ENCODE data around the gene NHERF1. TPM values are rescaled to one million over a fixed set of nuclear protein-coding genes. Genes with fewer than 3 reads are reported as not detected.

NHERF1 gene
- total RNA-seq, 1 experiment from 2014 or later = 83.6 TPM

DNA sequence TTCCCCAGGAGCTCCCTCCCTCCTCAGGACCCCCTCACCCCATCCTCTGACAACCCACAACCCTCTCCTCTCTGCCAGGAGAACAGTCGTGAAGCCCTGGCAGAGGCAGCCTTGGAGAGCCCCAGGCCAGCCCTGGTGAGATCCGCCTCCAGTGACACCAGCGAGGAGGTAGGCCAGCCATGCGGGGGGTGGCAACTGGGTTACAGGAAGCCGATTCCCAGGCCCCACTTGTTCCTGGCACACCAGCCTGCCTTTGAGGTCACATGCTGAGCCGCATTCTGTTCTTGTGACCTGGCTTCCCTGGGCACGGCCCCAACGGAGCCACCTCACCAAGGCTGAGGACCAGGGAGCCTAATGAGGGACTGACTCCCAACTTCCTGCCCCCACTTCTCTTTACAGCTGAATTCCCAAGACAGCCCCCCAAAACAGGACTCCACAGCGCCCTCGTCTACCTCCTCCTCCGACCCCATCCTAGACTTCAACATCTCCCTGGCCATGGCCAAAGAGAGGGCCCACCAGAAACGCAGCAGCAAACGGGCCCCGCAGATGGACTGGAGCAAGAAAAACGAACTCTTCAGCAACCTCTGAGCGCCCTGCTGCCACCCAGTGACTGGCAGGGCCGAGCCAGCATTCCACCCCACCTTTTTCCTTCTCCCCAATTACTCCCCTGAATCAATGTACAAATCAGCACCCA is 19.8 kb downstream of the NHERF1 start:
- H3K79me2 ChIP-seq (ENCODE audit: low read depth) = no peaks in the 10 kb centered on the region
- BruUV-seq (replicated peaks) = no TSS peak
- CTCF ChIA-PET = no interaction called here
- H3K4me2 ChIP-seq = no peak overlapping the region
- no peaks in the 10 kb centered on the region for H3K9me3 ChIP-seq (ENCODE audit: insufficient read depth, low read depth)
- H2AFZ ChIP-seq = no peak overlapping the region
- H3K27me3 ChIP-seq (ENCODE audit: insufficient read depth, low read depth) = no peaks in the 10 kb centered on the region
- H4K20me1 ChIP-seq (ENCODE audit: insufficient read depth) = peaks cover 21% of the 10 kb centered on the region
- no peaks in the 10 kb centered on the region for H3K9me2 ChIP-seq (ENCODE audit: insufficient read depth)
- 0 out of 2 replicates have a peak, but pooled peaks cover 4% of the 10 kb centered on the region for H3K36me3 ChIP-seq (ENCODE audit: low read depth)
- H3K27ac ChIP-seq = no peak overlapping the region
- intact Hi-C loops (cut with micrococcal nuclease; ENCODE audit: unreplicated experiment) = no loop called here
- H3F3A ChIP-seq (ENCODE audit: insufficient read depth, low read depth) = peaks cover 37% of the 10 kb centered on the region; the same call in 1 of the 2 replicates
- no peak overlapping the region for H3K4me3 ChIP-seq
- POLR2A ChIA-PET (ENCODE audit: unreplicated experiment) = no interaction called here
- peaks cover 11% of the 10 kb centered on the region for H3K4me1 ChIP-seq (replicated peaks; ENCODE audit: insufficient read depth)
- peak in 1 of 2 experiments; percentile 34 for DNase-seq
- TF ChIP-seq, protein P1, sequence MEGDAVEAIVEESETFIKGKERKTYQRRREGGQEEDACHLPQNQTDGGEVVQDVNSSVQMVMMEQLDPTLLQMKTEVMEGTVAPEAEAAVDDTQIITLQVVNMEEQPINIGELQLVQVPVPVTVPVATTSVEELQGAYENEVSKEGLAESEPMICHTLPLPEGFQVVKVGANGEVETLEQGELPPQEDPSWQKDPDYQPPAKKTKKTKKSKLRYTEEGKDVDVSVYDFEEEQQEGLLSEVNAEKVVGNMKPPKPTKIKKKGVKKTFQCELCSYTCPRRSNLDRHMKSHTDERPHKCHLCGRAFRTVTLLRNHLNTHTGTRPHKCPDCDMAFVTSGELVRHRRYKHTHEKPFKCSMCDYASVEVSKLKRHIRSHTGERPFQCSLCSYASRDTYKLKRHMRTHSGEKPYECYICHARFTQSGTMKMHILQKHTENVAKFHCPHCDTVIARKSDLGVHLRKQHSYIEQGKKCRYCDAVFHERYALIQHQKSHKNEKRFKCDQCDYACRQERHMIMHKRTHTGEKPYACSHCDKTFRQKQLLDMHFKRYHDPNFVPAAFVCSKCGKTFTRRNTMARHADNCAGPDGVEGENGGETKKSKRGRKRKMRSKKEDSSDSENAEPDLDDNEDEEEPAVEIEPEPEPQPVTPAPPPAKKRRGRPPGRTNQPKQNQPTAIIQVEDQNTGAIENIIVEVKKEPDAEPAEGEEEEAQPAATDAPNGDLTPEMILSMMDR (conservative IDR thresholded peaks at IDR 0.05) = no peak

DNA sequence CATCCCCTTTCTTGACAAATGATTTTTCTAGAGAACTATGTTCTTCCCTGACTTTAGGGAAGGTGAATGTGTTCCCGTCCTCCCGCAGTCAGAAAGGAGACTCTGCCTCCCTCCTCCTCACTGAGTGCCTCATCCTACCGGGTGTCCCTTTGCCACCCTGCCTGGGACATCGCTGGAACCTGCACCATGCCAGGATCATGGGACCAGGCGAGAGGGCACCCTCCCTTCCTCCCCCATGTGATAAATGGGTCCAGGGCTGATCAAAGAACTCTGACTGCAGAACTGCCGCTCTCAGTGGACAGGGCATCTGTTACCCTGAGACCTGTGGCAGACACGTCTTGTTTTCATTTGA is 20.3 kb downstream of the NHERF1 start:
- H3K27me3 ChIP-seq (ENCODE audit: insufficient read depth, low read depth) = no peaks in the 10 kb centered on the region
- peaks cover 11% of the 10 kb centered on the region for H3K4me1 ChIP-seq (replicated peaks; ENCODE audit: insufficient read depth)
- no peaks in the 10 kb centered on the region for H3K9me3 ChIP-seq (ENCODE audit: insufficient read depth, low read depth)
- H3K9me2 ChIP-seq (ENCODE audit: insufficient read depth) = no peaks in the 10 kb centered on the region
- H3K27ac ChIP-seq = no peak overlapping the region
- H2AFZ ChIP-seq = no peak overlapping the region
- peaks cover 25% of the 10 kb centered on the region for H4K20me1 ChIP-seq (ENCODE audit: insufficient read depth)
- ChIA-PET CTCF (no interaction called here), POLR2A (ENCODE audit: unreplicated experiment) (no interaction called here)
- H3K4me3 ChIP-seq = no peak overlapping the region
- no peaks in the 10 kb centered on the region for H3K79me2 ChIP-seq (ENCODE audit: low read depth)
- TSS peak; percentile 37 for BruUV-seq (replicated peaks)
- H3K36me3 ChIP-seq (ENCODE audit: low read depth) = 0 out of 2 replicates have a peak, but pooled peaks cover 5% of the 10 kb centered on the region
- no peak overlapping the region for H3K4me2 ChIP-seq
- peaks cover 37% of the 10 kb centered on the region; the same call in 1 of the 2 replicates for H3F3A ChIP-seq (ENCODE audit: insufficient read depth, low read depth)
- TF ChIP-seq EZH2 (IDR thresholded peaks at IDR 0.05; ENCODE audit: low read depth) = no peak
- TF ChIP-seq, protein P1 (conservative IDR thresholded peaks at IDR 0.05) = no peak
- no peak for DNase-seq
- intact Hi-C loops (cut with micrococcal nuclease; ENCODE audit: unreplicated experiment) = loop anchor here (1.0 kb wide), 1 partner anchor 8 kb away; no protein-coding TSS in a partner anchor

DNA sequence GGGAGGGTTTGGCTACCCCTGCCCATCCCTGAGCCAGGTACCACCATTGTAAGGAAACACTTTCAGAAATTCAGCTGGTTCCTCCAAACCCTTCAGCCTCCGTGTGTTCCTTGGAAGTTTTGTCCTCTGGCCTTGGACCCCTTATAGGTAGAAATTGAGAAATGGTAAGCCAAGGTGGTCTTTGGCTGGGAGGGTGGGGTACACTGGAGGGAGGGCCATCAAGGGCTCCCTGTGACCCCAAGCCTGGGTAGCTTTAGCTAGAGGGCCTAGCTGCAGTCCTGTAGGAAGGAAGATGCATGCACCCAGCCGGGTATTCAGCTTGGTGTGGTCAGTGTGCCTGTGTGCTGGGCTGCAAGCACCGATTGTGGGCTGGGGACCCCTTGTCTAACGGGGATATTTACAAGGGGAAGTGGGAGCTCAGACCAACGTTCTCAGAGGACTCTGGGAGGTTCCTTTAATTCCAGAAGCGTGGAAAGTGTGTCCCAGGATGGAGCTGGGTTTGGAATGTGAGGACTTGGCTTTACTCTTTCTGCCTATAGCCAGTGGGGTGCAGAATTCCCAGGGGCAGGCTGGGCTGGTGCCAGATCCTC is 20.9 kb downstream of the NHERF1 start:
- TF ChIP-seq, protein P1 (conservative IDR thresholded peaks at IDR 0.05) = no peak
- TF ChIP-seq EZH2 (IDR thresholded peaks at IDR 0.05; ENCODE audit: low read depth) = no peak
- ChIA-PET POLR2A (ENCODE audit: unreplicated experiment) (no interaction called here), CTCF (interaction anchor here (0.6 to 1.2 kb wide), 2 partner anchors 25 to 28 kb away, joined by 4 to 5 read pairs; no protein-coding TSS in a partner anchor)
- no peaks in the 10 kb centered on the region for H3K79me2 ChIP-seq (ENCODE audit: low read depth)
- no peak for DNase-seq
- H3K4me1 ChIP-seq (replicated peaks; ENCODE audit: insufficient read depth) = peaks cover 11% of the 10 kb centered on the region
- H2AFZ ChIP-seq = no peak overlapping the region
- no TSS peak for BruUV-seq (replicated peaks)
- H3K9me3 ChIP-seq (ENCODE audit: insufficient read depth, low read depth) = no peaks in the 10 kb centered on the region
- H3K27ac ChIP-seq = no peak overlapping the region
- no peak overlapping the region for H3K4me2 ChIP-seq
- intact Hi-C loops (cut with micrococcal nuclease; ENCODE audit: unreplicated experiment) = loop anchor here (1.0 kb wide), 1 partner anchor 9 kb away; no protein-coding TSS in a partner anchor
- no peaks in the 10 kb centered on the region for H3K27me3 ChIP-seq (ENCODE audit: insufficient read depth, low read depth)
- H3K9me2 ChIP-seq (ENCODE audit: insufficient read depth) = no peaks in the 10 kb centered on the region
- H4K20me1 ChIP-seq (ENCODE audit: insufficient read depth) = peaks cover 25% of the 10 kb centered on the region
- H3K4me3 ChIP-seq = no peak overlapping the region
- H3K36me3 ChIP-seq (ENCODE audit: low read depth) = 0 out of 2 replicates have a peak, but pooled peaks cover 5% of the 10 kb centered on the region
- H3F3A ChIP-seq (ENCODE audit: insufficient read depth, low read depth) = peaks cover 37% of the 10 kb centered on the region; the same call in 1 of the 2 replicates
